GM12801 (cell line): ENCODE measurements around the gene GTPBP3.

Source experiments
- TF ChIP-seq, protein P1 (sequence below): IDR thresholded peaks from one replicate; pipeline ENCODE4 v1.5.1; 2011; ENCODE audit warnings: control low read depth; ENCODE audit not compliant: insufficient read length; ENCODE audit errors: extremely low read depth

GTPBP3 gene, protein sequence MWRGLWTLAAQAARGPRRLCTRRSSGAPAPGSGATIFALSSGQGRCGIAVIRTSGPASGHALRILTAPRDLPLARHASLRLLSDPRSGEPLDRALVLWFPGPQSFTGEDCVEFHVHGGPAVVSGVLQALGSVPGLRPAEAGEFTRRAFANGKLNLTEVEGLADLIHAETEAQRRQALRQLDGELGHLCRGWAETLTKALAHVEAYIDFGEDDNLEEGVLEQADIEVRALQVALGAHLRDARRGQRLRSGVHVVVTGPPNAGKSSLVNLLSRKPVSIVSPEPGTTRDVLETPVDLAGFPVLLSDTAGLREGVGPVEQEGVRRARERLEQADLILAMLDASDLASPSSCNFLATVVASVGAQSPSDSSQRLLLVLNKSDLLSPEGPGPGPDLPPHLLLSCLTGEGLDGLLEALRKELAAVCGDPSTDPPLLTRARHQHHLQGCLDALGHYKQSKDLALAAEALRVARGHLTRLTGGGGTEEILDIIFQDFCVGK

DNA sequence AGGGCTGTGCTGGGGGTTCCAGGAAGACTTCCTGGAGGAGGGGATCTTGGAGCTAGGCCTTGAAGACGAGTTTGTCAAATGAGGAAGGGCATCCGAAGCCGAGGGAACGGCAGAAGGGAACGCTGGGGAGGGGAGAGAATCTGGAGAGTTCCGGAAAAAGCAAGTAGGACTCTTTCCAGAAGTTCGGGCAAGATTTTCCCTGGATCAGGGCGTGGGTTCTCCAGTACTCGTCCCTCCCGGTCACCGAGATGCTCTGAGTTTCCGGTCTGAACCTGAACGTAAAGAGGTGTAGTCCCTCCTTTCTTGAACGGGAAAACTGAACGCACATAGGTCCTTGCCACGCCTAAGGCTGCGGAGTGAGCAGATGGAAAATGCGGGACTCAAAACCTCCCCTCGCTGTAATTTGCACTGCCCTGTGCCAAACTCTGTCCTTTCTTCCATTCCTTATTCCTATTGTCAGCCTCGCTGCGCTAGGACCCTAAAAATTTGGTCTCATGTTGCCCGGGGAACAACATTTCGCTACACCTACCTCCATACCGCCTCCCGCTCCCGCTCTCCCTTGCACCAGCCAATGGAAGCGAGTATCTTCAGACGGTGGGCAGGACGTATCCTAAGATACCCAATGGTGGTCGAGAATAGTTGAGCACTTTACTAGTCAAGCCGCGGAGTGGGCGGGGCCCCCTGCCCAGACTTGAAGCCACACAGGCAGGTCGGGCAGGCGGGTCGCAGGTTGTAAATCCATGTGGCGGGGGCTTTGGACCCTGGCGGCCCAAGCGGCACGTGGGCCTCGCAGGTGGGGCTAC lies at the start of gene GTPBP3:
Gene GTPBP3 (plus strand): TSS at position 682 of the 803 bp plus-strand sequence. CDS start 59 bp downstream, at position 741.
- TF ChIP-seq, protein P1, sequence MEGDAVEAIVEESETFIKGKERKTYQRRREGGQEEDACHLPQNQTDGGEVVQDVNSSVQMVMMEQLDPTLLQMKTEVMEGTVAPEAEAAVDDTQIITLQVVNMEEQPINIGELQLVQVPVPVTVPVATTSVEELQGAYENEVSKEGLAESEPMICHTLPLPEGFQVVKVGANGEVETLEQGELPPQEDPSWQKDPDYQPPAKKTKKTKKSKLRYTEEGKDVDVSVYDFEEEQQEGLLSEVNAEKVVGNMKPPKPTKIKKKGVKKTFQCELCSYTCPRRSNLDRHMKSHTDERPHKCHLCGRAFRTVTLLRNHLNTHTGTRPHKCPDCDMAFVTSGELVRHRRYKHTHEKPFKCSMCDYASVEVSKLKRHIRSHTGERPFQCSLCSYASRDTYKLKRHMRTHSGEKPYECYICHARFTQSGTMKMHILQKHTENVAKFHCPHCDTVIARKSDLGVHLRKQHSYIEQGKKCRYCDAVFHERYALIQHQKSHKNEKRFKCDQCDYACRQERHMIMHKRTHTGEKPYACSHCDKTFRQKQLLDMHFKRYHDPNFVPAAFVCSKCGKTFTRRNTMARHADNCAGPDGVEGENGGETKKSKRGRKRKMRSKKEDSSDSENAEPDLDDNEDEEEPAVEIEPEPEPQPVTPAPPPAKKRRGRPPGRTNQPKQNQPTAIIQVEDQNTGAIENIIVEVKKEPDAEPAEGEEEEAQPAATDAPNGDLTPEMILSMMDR: no peak

DNA sequence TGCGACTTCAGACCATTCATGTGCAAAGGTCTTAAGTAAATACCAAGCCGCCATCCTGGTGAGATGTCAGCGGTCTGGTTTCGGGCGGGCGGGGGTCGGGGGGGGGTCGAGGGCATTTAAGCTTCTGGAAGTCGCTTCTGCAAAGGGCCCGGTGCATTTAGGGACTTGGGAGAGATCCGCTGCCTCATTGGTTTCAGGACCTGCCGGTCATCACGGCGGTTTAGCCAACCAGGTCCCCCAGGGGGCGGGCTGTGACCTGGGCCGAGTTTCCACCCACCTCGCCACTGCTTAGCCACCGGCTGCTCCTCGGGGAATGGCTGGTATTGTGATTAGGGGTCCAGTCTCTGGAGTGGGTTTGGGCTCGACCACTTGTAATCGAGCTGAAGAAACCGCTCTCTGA lies 47.9 kb upstream of the GTPBP3 start:
- TF ChIP-seq, protein P1: no peak

DNA sequence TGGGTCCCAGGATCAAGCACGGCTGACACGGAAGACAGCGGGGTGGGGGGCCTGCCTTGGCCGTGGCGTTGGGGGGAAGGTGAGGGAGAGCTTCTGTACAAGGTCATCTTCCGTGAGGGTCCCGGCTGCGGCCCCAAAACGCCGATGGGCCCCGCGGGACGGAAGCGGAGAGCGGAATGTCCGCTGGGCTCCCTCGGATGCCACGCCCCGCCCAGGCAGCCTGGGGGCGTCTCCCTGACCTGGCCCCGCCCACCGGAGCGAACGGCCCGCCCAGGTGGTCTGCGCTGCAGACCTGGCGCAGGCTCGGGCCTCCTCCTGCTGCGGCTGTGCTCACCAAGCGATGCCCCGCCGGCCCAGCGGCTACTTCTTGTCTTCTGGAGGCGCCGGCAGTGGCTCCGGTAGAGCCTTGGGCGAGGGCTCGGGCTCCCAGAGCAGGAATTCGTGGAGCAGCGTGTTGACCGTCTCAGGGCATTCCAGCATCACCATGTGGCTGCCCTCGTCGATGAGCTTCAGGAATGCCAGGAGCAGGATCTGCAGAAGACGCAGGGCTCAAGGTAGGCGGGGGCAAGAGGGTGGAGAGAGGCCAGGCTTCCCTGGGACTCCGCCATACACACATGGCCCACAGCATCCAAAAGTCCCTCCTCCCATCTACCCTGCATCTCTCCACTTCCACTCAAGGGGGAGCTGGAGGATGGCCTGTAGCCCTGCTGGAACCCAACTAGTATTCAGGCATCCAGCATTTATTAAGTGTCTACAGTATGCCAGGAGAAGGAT lies 44.9 kb upstream of the GTPBP3 start:
- TF ChIP-seq, protein P1: no peak

DNA sequence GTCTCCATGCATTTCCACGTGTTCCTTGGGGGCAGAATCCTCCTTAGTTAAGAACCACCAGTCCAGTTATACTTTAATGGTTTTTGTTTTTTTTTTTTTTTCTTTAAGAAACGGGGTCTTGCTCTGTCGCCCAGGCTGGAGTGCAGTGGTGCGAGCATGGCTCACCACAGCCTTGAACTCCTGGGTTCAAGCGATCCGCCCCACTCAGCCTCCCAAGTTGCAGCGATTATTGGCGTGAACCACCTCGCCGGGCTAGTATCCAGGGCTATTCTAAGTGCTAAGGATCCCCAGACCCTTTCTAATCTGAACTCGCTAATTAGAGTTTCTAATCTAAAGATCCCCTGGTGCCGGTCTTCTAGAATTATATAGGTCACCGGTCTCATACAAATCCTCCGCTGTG lies 43.7 kb upstream of the GTPBP3 start:
- TF ChIP-seq, protein P1: no peak

DNA sequence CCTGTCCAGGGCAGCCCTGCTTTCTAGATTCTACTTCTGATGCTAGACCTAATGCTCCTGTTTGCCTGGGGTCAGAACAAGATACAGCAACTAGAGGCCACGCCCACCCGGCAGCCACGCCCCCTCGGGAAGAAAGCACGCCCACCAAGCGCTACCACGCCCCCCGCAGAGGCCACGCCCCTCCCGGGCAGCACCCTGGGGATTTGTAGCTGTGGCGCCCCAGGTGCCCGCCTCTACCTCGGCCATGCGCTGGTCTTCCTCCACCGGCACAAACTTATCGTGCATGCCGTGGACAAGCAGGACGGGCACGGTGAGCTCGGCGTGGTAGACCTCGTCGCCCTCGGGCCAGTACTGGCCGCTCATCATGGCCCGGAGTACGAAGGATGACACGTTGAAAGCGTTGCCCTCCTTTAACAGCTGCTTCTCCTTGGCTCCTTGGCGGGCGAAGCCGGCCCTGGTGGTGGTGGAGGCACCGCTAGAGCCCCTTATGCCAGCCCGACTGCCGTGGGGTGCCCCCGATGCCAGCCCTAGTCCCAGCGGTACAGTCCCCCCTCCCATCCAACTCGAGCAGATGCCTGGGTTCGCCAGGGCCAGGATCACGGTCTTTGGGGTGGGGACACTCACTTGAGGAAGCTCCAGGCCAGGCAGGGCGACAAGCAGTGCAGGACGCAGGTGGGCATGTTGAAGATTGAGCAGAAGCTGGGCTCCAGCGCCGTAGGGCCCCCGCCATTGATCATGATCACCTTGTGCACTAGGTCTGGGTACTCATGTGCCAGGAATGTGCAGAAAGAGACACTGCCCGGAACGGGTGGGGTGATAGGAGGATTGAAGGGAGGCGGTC lies 43.1 kb upstream of the GTPBP3 start:
- TF ChIP-seq, protein P1: no peak

DNA sequence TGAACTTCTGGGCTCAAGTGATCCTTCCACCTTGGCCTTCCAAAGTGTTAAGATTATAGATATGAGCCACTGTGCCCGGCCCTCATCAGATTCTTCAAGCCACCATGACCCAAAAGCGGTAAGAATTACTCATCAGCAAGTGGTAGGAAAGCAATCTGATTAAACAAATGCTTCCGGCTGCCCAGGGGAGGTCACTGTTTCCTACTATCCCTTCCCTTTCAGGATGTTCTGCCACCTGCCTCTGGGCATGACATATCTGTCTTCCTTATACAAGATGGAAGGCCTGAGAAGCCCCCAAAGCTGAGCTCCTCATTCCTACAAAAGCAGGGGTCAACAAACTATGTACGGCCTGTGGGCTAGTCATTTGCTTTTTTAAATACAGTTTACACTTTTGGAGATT lies 41.1 kb upstream of the GTPBP3 start:
- TF ChIP-seq, protein P1: no peak
